GM12878 (cell line): ENCODE data around the gene HMOX2. TPM values are rescaled to one million over a fixed set of nuclear protein-coding genes. Genes with fewer than 3 reads are reported as not detected.

Source experiments
- ATF2 ChIP-seq: IDR thresholded peaks from 2 replicates; pipeline ENCODE4 v1.6.1; 2012; ENCODE audit warnings: low read length, inconsistent platforms
- EGR1 ChIP-seq, 2 experiments: IDR thresholded peaks; 1 replicate in 1 of 2; 2 replicates in 1 of 2; pipeline ENCODE4 v1.6.1; 2011 to 2012; ENCODE audit warnings: low read depth in 2 of 2, low read length in 2 of 2, borderline replicate concordance in 1 of 2, mild to moderate bottlenecking in 1 of 2, moderate library complexity in 1 of 2
- HSF1 ChIP-seq: fragments of 150-350 bp; IDR thresholded peaks from 2 replicates; pipeline ENCODE4 v1.6.1; 2014; ENCODE audit warnings: mild to moderate bottlenecking, low read depth, low read length
- JUNB ChIP-seq: IDR thresholded peaks from 2 replicates; pipeline ENCODE4 v1.6.1; 2016; ENCODE audit warnings: antibody characterized with exemption, mild to moderate bottlenecking
- KDM1A ChIP-seq: fragments of 200-600 bp; sonication (generic); IDR thresholded peaks from 2 replicates; pipeline ENCODE4 v1.6.1; 2016; ENCODE audit warnings: borderline replicate concordance
- KLF5 ChIP-seq: fragments of 450-650 bp; IDR thresholded peaks from 2 replicates; pipeline ENCODE4 v1.6.1; 2014; ENCODE audit warnings: mild to moderate bottlenecking; ENCODE audit not compliant: partially characterized antibody
- MEF2B ChIP-seq: fragments of 450-650 bp; IDR thresholded peaks from 2 replicates; pipeline ENCODE4 v1.6.1; 2018; ENCODE audit warnings: mild to moderate bottlenecking, moderate library complexity; ENCODE audit not compliant: partially characterized antibody, poor library complexity, severe bottlenecking
- MYC ChIP-seq: IDR thresholded peaks from 2 replicates; pipeline ENCODE4 v1.6.1; 2011; ENCODE audit warnings: mild to moderate bottlenecking, low read length, moderate library complexity, inconsistent platforms; ENCODE audit not compliant: insufficient read depth, insufficient replicate concordance, insufficient read length, severe bottlenecking
- NR2C1 ChIP-seq: fragments of 450-650 bp; IDR thresholded peaks from 2 replicates; pipeline ENCODE4 v1.6.1; 2017; ENCODE audit warnings: antibody characterized with exemption, mild to moderate bottlenecking, moderate library complexity
- NR2F1 ChIP-seq: fragments of 450-650 bp; conservative IDR thresholded peaks from 2 replicates; pipeline ENCODE4 v1.6.1; 2017; ENCODE audit warnings: mild to moderate bottlenecking
- NRF1 ChIP-seq: conservative IDR thresholded peaks from 2 replicates; pipeline ENCODE4 v1.6.1; 2011; ENCODE audit warnings: mild to moderate bottlenecking, low read depth, low read length, improper control_type of control experiment
- RAD21 ChIP-seq: IDR thresholded peaks from 2 replicates; pipeline ENCODE4 v1.6.1; 2011; ENCODE audit warnings: mild to moderate bottlenecking, low read depth, low read length, moderate library complexity; ENCODE audit not compliant: insufficient read depth
- RB1 ChIP-seq: fragments of 450-650 bp; formaldehyde crosslinking; IDR thresholded peaks from 2 replicates; pipeline ENCODE4 v1.6.1; 2017; ENCODE audit warnings: mild to moderate bottlenecking, borderline replicate concordance
- RCOR1 ChIP-seq: conservative IDR thresholded peaks from 2 replicates; pipeline ENCODE4 v1.6.1; 2012; ENCODE audit warnings: low read depth, low read length, improper control_type of control experiment
- SIX5 ChIP-seq: IDR thresholded peaks from 2 replicates; pipeline ENCODE4 v1.6.1; 2011; ENCODE audit warnings: mild to moderate bottlenecking, low read depth, low read length, moderate library complexity; ENCODE audit not compliant: severe bottlenecking
- SMAD5 ChIP-seq: IDR thresholded peaks from 2 replicates; pipeline ENCODE4 v1.6.1; 2016; ENCODE audit warnings: antibody characterized with exemption, low read depth
- TCF7 ChIP-seq: IDR thresholded peaks from 2 replicates; pipeline ENCODE4 v1.6.1; 2014; ENCODE audit warnings: antibody characterized with exemption, borderline replicate concordance
- ZBTB33 ChIP-seq: fragments of 450-650 bp; IDR thresholded peaks from 2 replicates; pipeline ENCODE4 v1.6.1; 2017; ENCODE audit warnings: mild to moderate bottlenecking
- ZZZ3 ChIP-seq: IDR thresholded peaks from 2 replicates; pipeline ENCODE4 v1.6.1; 2011; ENCODE audit warnings: low read depth; ENCODE audit not compliant: control insufficient read depth, insufficient read length
- polyA plus RNA-seq, 11 experiments: library from polyadenylated mRNA; depleted of rRNA in 4 of 11; unstranded in 6 of 11; stranded (reverse) in 5 of 11; fragments of >200 nt; fragmentation: Nextera tagmentation in 4 of 11; fragmentation: Illumina TruSeq in 1 of 11; extraction: Ambion mirVana in 4 of 11; extraction: Trizol in 1 of 11; gene quantifications; 1 replicate in 1 of 11; 2 replicates in 10 of 11; pipeline versions ENCODE4 v1.2.1 to v1.2.3, GENCODE V29; 2011 to 2016; ENCODE audit warnings: inconsistent platforms in 2 of 11, missing spikeins in 2 of 11, low read depth in 1 of 11
- total RNA-seq, 4 experiments: library from RNA; depleted of rRNA in 3 of 4; stranded (reverse); fragments of >200 nt in 3 of 4; fragmentation: Illumina TruSeq in 1 of 4; extraction: Trizol in 1 of 4; gene quantifications; 2 replicates each; pipeline versions ENCODE4 v1.2.1 to v1.2.3, GENCODE V29; 2013 to 2021
- TF ChIP-seq, protein P1 (sequence below): fragments of 450-650 bp; IDR thresholded peaks from 2 replicates; pipeline ENCODE4 v1.6.1; 2014; ENCODE audit warnings: mild to moderate bottlenecking
- TF ChIP-seq, protein P2 (sequence below): IDR thresholded peaks from 2 replicates; pipeline ENCODE4 v1.6.1; 2011; ENCODE audit warnings: mild to moderate bottlenecking, low read depth, low read length, moderate library complexity; ENCODE audit not compliant: insufficient replicate concordance

Gene HMOX2
- total and polyA plus RNA-seq, 10 of the 15 experiments (the other 5 are each of a cell fraction or from before 2014, with no cell fraction given) = 26.4 to 111 (median 57.8) TPM

DNA sequence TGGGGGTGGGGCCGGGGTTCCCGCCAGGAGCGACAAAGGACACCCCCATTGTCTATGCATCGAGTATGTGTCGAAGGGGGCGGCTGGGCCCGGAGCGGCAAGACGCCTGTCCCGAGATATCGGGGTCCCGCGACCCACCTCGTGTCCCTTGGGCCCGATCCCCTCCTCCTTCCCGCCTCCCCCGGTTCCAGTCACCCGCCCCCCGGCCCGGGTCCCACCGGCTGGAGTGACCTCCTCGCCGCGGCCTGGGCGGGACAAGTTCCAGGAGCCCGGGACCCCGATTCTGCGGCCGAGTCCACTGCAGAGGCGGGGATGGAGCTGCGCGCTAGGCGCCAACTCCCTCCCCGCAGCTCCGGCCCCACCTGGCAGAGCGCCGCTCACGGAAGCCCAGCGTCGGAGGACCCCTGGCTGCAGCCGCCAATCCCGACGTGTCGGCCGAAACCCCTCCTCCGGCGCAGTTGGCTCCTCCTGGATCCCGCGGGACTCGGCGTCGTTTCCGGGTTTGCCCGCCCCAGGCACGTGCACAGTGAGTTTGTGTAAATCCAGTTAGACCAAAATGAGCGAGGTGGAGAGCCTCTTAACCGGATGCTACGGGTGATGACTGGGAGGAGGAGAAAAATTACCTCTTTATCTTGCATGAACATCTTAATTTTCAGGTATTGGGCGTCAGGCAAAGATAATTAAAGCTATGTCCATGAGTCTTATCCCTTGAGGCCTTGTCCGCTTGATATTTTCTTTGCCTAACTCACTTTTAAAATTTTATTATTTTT is 1.8 kb upstream of the HMOX2 start, which contains the start of gene NMRAL1 (continued):
- TF ChIP-seq, protein P1, sequence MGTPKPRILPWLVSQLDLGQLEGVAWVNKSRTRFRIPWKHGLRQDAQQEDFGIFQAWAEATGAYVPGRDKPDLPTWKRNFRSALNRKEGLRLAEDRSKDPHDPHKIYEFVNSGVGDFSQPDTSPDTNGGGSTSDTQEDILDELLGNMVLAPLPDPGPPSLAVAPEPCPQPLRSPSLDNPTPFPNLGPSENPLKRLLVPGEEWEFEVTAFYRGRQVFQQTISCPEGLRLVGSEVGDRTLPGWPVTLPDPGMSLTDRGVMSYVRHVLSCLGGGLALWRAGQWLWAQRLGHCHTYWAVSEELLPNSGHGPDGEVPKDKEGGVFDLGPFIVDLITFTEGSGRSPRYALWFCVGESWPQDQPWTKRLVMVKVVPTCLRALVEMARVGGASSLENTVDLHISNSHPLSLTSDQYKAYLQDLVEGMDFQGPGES = no peak
- TF ChIP-seq ATF2 (no peak), ZZZ3 (no peak), RAD21 (no peak), KDM1A (no peak), EGR1 (IDR thresholded peaks at IDR 0.05; ENCODE audit: borderline replicate concordance in 1 of 2, low read depth in 2 of 2, low read length in 2 of 2) (no peak), ZBTB33 (no peak), SIX5 (no peak), MYC (no peak), RCOR1 (peak; percentile 74; the same call in 1 of the 2 replicates), RB1 (0 out of 2 replicates have a peak, but pooled peaks have one; percentile 44), SMAD5 (no peak; the same call in none of the 2 replicates), NRF1 (no peak), HSF1 (no peak), NR2C1 (no peak), KLF5 (peak; percentile 33), MEF2B (peak; percentile 76), JUNB (no peak), NR2F1 (no peak), TCF7 (no peak)
- TF ChIP-seq, protein P2, sequence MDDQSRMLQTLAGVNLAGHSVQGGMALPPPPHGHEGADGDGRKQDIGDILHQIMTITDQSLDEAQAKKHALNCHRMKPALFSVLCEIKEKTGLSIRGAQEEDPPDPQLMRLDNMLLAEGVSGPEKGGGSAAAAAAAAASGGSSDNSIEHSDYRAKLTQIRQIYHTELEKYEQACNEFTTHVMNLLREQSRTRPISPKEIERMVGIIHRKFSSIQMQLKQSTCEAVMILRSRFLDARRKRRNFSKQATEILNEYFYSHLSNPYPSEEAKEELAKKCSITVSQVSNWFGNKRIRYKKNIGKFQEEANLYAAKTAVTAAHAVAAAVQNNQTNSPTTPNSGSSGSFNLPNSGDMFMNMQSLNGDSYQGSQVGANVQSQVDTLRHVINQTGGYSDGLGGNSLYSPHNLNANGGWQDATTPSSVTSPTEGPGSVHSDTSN = peak; percentile 46
